NT2/D1 (cell line): ENCODE results near the gene PARP6.

Source experiments
- DNase-seq: peaks from one replicate; pipeline ENCODE4 v3.0.0-alpha.2; 2011; ENCODE audit warnings: low read depth, low spot score
- H3K27me3 ChIP-seq: 2 replicates; pipeline ENCODE4 v1.6.0; 2011; ENCODE audit warnings: mild to moderate bottlenecking; ENCODE audit not compliant: insufficient read length, insufficient read depth
- H3K36me3 ChIP-seq: 2 replicates; pipeline ENCODE4 v1.6.1; 2011; ENCODE audit warnings: mild to moderate bottlenecking, low read length, mixed read lengths; ENCODE audit not compliant: insufficient read depth, insufficient read length
- H3K4me1 ChIP-seq: 2 replicates; pipeline ENCODE4 v1.5.1; 2011; ENCODE audit not compliant: insufficient read depth, insufficient read length
- H3K4me3 ChIP-seq: 2 replicates; pipeline ENCODE4 v1.5.1; 2011; ENCODE audit warnings: low read depth; ENCODE audit not compliant: insufficient read length
- H3K9ac ChIP-seq: 2 replicates; pipeline ENCODE4 v1.6.0; 2011; ENCODE audit warnings: low read depth; ENCODE audit not compliant: insufficient read length
- H3K9me3 ChIP-seq: 2 replicates; pipeline ENCODE4 v1.5.1; 2011; ENCODE audit warnings: mild to moderate bottlenecking, low read length; ENCODE audit not compliant: insufficient read depth
- SUZ12 ChIP-seq: IDR thresholded peaks from 2 replicates; pipeline ENCODE4 v1.6.1; 2011; ENCODE audit not compliant: insufficient read length, insufficient read depth; ENCODE audit errors: extremely low read depth
- YY1 ChIP-seq: IDR thresholded peaks from 2 replicates; pipeline ENCODE4 v1.6.1; 2011; ENCODE audit not compliant: insufficient read length, insufficient read depth
- ZNF274 ChIP-seq: IDR thresholded peaks from 2 replicates; pipeline ENCODE4 v1.6.1; 2011; ENCODE audit warnings: mild to moderate bottlenecking, low read depth, low read length

PARP6 gene, protein sequence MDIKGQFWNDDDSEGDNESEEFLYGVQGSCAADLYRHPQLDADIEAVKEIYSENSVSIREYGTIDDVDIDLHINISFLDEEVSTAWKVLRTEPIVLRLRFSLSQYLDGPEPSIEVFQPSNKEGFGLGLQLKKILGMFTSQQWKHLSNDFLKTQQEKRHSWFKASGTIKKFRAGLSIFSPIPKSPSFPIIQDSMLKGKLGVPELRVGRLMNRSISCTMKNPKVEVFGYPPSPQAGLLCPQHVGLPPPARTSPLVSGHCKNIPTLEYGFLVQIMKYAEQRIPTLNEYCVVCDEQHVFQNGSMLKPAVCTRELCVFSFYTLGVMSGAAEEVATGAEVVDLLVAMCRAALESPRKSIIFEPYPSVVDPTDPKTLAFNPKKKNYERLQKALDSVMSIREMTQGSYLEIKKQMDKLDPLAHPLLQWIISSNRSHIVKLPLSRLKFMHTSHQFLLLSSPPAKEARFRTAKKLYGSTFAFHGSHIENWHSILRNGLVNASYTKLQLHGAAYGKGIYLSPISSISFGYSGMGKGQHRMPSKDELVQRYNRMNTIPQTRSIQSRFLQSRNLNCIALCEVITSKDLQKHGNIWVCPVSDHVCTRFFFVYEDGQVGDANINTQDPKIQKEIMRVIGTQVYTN

DNA sequence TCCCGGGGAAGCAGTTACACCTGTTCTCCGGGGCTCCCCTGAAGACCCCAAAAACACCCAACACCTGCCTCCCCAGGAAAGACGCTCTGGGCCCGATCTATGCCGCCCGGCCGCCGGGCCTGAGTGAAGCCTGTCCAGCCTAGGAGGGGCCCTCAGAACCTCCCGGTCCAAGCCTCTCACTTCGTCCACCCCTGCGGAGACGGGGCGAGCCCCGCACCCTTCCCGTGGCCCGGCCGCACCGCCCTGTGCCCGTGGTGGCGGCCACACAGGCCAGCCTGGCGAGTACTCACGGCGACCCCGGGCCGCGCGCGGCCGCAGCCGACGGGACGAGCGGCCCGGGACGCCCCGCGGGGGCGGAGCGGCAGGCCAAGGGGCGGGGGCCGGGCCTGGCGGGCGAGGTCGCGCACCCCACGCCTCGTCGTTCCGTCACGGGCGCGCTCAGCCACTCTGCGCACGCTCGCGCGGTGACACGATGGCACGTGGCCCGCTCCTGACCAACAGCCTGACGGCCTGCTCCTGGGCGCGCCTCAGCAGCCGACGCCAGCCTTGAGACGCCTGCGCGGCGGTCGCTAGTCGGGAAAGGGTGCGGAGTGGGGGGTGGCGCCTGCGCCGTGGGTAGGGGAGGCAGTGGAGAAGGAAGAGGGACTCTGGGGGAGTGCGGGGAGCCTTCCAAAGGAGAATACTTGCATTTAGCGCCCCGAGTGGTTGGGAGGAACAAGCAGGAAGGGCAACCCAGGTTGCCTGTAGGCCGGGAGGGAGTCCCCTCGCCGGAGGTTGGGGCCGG is at the start of gene PARP6:
PARP6 (minus strand) TSS at position 342 of the 784 bp plus-strand sequence. CDS start 5,077 bp downstream, outside the sequence.
- TF ChIP-seq SUZ12 = no peak
- TF ChIP-seq YY1 = no peak
- no peak for TF ChIP-seq ZNF274
- peak; percentile 96 for DNase-seq
- peaks cover 36% of the 10 kb centered on the region for H3K36me3 ChIP-seq
- no peaks in the 10 kb centered on the region for H3K27me3 ChIP-seq
- H3K9me3 ChIP-seq = no peaks in the 10 kb centered on the region
- H3K9ac ChIP-seq = peak within 1 kb of the TSS; percentile 92
- H3K4me1 ChIP-seq = no peaks in the 10 kb centered on the region
- peak within 1 kb of the TSS; percentile 95 for H3K4me3 ChIP-seq

DNA sequence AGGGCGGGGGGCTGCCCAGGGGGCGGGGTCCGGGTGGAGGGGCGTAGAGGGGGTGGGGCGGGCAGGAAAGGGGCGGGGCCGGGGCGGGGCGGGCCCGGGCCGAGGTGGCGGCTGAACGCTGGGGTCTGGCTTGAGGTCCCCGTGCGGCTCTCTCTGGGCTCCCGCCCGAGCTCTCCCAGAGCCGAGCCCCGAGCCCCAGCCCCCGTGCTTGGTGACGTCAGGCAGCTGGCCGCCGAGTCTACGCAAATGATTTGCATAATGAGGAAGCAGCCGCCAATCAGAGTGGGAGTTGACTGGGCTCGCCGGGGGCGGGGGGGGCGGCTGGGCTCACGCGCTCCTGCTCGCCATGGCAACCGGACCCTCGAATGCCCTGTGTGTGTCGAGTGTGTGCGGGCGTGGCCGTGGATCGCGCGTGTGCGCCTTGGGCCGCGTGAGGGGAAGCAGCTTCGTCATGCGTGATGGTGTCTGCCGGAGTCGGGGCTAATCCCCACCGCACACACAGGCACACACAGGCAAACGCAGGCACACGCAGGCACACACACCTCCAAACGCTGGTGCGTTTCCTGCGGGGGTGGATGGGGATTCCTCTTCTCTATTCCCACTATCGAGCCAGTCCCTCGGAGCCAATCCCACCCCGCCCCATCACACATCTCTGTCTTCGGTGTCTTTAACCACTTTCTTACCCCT is 47.8 kb upstream of the PARP6 start, which contains the start of gene CELF6:
CELF6 (minus strand) TSS at position 173 of the 687 bp plus-strand sequence. CDS start 283 bp downstream, outside the sequence.
- H3K4me3 ChIP-seq = peak within 1 kb of the TSS; percentile 86
- peak; percentile 89 for DNase-seq
- H3K36me3 ChIP-seq = no peaks in the 10 kb centered on the region
- peak within 1 kb of the TSS; percentile 72 for H3K9ac ChIP-seq
- H3K9me3 ChIP-seq = peaks cover 4% of the 10 kb centered on the region; the same call in 1 of the 2 replicates
- H3K27me3 ChIP-seq = peaks cover 47% of the 10 kb centered on the region
- no peaks in the 10 kb centered on the region for H3K4me1 ChIP-seq
- TF ChIP-seq YY1 = no peak
- TF ChIP-seq ZNF274 = no peak
- TF ChIP-seq SUZ12 = no peak

DNA sequence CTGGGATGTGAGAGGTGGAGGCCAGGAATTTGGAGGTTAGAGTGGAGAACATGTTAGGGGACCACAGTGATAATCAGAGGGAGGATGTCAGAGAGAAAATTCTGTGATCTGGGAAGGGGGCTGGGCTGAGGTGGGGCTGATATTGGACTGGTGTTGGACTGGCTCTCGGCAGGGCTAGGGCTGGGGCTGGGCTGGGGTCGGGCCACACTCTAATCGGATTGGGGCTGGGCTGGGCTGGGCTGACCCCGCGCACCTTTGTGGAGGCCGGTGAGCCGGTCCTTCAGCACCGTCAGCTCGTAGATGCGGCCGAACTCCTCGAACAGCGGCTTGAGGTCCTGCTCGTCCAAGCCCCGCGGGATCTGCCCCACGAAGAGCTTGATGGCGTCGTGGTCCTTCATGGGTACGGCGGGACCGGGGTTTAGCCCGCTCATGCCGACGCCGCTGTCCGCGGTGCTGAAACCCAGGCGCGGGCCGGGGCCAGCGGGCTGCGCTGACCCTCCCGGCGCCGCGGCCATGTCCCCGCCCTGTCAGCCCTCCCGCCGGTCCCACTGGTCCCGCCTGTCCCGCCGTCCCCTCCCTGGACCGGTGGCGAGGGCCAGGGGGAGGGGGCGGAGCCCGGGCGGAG is 47.1 kb upstream of the PARP6 start:
- Histone ChIP-seq H3K27me3 (peaks cover 48% of the 10 kb centered on the region), H3K36me3 (no peaks in the 10 kb centered on the region), H3K9me3 (peaks cover 4% of the 10 kb centered on the region; the same call in 1 of the 2 replicates), H3K4me3 (no peak overlapping the region), H3K4me1 (no peaks in the 10 kb centered on the region), H3K9ac (no peak overlapping the region)
- peak; percentile 74 for DNase-seq
- no peak for TF ChIP-seq ZNF274
- TF ChIP-seq SUZ12 = no peak
- no peak for TF ChIP-seq YY1

DNA sequence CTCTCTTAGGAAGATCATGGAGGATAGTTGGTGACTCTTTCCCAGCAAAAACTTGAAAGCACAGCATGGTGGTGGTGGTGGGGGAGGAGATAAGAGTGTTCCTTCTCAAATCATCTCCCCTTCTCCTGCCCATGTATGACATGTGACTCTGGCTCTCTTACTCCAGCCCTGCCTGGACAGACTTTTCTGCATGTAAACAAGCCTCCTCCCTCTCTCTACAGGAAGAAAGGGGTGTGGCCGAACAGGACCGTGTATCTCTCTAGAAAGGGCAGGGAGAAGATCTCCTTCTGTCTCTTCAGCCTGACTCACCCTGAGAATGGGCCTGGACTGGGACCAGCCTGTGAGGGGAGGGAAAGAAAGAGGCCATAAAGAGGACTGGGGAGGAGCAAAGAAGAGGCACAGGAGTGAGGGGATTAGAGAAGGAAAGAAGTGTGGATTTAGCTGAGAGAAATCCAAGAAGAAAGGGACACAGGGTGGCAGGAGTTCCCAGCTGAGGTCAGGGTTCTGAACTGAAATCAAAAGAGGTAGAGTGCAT is 46.1 kb upstream of the PARP6 start:
- no peaks in the 10 kb centered on the region for H3K4me1 ChIP-seq
- no peaks in the 10 kb centered on the region for H3K9me3 ChIP-seq
- H3K27me3 ChIP-seq = peaks cover 48% of the 10 kb centered on the region
- no peak overlapping the region for H3K9ac ChIP-seq
- H3K36me3 ChIP-seq = no peaks in the 10 kb centered on the region
- no peak for TF ChIP-seq YY1
- no peak for TF ChIP-seq ZNF274
- no peak for TF ChIP-seq SUZ12
- H3K4me3 ChIP-seq = no peak overlapping the region
- no peak for DNase-seq

DNA sequence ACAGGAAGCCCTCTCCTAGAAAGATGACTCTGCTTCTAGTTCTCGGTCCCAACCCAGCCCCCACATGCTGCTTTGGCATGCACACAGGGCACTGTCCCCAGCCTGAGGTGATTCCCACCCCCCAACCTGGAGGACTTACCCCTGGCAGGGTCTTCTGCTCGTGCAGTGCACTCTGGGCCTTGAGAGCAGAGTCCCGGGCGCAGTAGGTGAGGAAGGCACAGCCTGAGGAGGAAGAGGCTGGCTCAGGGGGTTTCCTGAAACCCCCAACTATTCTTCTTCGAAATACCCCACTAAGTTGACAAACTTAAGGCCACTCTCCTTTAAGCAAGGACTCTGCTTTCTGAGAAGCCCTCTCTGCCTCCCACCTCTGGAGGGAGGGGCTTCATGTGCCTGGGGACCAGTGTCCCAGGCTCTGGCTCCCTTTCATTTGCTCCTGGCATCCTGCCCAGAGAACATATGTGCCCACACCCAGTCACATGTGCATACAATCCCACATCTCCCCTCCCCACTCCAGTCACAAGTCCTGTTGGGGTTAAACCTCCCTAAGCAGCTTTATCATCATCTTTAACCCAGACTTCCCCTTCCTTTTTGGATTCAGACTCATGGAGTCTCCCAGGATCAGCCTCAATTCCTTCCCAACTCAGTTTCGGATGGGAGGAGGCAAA is 43.5 kb upstream of the PARP6 start:
- no peak for DNase-seq
- Histone ChIP-seq H3K9me3 (no peaks in the 10 kb centered on the region), H3K27me3 (peaks cover 48% of the 10 kb centered on the region), H3K36me3 (no peaks in the 10 kb centered on the region), H3K4me3 (no peak overlapping the region), H3K4me1 (no peaks in the 10 kb centered on the region), H3K9ac (no peak overlapping the region)
- TF ChIP-seq YY1 (no peak), SUZ12 (no peak), ZNF274 (no peak)
